RKO (cell line): ENCODE results near the gene LCK.
A peak's percentile ranks its signal among the peaks of the same experiment; 100 is the strongest.
"Not testable (repeated sequence)": the region's sequence is repeated elsewhere in the genome, so short reads cannot be mapped to it uniquely, and the experiment has no call there.

Experiments used
- DNase-seq: peaks from one replicate; pipeline ENCODE4 v3.0.0-alpha.2; 2016; ENCODE audit warnings: low spot score

The LCK gene

GRCh38 chr1:32274646-32275340 is 23.7 kb downstream of the LCK start:
- no peak for DNase-seq

DNA sequence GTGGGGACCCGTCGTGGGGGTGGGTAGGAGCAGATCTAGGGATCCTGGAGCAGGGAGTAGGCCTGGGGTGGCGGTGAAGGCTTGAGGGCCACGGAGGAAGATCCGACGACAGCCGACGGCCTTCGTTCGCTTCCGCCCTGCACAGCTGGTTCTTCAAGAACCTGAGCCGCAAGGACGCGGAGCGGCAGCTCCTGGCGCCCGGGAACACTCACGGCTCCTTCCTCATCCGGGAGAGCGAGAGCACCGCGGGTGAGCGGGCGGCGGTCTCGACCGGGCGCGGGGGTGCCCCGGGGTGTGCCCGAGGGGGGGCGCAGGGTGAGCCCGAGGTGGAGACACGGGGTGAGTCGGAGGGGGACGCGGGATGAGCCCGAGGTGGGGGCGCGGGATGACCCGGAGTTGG is 24.4 kb downstream of the LCK start:
- DNase-seq: no peak

DNA sequence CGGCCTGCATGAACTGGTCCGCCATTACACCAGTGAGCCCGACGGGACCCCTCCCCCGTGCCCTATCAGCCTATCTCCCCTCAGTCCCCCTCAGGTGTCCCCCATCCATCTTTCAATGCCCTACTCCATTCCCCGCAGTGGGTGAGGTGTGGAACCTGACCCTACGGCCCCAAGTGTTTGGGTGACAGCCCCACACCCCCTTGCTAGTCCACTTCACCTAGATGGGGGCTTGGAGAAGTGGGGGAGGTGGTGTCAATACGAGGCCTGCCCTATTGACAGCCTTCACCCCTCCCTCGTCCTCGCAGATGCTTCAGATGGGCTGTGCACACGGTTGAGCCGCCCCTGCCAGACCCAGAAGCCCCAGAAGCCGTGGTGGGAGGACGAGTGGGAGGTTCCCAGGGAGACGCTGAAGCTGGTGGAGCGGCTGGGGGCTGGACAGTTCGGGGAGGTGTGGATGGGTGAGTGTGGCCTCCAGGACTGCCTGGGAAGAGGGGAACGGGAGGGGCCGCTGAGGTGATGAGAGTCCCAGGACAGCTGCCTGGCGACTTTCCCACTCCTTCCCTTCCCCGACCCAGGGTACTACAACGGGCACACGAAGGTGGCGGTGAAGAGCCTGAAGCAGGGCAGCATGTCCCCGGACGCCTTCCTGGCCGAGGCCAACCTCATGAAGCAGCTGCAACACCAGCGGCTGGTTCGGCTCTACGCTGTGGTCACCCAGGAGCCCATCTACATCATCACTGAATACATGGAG is 25.1 kb downstream of the LCK start:
- no peak for DNase-seq

DNA sequence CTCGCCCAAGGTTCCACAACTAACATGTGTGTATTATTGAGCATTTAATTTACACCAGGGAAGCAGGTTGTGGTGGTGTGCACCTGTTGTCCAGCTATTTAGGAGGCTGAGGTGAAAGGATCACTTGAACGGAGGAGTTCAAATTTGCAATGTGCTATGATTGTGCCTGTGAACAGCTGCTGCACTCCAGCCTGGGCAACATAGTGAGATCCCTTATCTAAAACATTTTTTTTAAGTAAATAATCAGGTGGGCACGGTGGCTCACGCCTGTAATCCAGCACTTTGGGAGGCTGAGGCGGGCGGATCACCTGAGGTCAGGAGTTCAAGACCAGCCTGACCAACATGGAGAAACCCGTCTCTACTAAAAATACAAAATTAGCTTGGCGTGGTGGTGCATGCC is 33.7 kb downstream of the LCK start:
- not testable (repeated sequence) for DNase-seq

DNA sequence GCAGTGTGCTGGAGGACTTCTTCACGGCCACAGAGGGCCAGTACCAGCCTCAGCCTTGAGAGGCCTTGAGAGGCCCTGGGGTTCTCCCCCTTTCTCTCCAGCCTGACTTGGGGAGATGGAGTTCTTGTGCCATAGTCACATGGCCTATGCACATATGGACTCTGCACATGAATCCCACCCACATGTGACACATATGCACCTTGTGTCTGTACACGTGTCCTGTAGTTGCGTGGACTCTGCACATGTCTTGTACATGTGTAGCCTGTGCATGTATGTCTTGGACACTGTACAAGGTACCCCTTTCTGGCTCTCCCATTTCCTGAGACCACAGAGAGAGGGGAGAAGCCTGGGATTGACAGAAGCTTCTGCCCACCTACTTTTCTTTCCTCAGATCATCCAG is 34.6 kb downstream of the LCK start:
- no peak for DNase-seq

- no peak for DNase-seq
Observed at GRCh38 chr1:32286763-32287162, 35.7 kb downstream of the LCK start.

DNA sequence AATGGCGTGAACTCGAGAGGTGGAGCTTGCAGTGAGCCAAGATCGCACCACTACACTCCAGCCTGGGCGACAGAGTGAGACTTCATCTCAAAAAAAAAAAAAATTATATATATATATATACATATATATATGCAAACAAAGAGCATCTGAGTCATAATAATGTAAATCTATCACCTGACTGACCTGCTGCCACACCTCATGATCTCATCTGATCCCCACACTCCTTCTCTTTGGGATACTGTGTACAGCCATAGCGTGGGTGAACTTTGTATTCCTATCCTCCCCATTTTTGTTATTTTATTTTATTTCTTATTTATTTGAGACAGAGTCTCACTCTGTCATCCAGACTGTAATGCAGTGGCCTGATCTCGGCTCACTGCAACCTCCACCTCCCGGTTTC is 38.2 kb downstream of the LCK start:
- DNase-seq: no peak

DNA sequence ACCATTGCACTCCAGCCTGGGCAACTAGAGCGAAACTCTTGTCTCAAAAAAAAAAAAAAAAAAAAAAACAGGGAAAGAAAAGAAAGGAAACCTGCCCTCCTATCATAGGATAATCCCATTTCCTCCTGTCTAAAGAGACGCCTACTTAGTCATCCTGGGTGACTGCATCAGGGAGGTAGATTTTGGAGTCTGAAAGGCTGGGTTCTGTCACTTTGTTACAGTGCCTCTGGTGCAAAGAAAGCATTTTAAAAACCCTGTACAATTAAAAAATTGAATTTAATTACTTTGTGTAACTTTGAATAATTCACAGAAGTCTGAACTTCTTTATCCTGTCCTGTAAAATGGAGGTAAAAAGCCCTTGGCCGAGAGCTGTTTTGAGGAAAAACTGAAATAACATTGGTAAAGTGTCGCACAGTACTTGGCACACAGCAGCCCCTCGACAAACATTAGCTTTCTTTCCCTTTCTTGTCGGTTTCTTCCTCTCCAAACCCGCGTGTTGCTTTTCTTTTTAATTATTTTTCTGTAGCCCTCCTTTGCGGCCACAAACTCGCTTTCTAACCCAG is 40.2 kb downstream of the LCK start:
- DNase-seq: peak; percentile 91

DNA sequence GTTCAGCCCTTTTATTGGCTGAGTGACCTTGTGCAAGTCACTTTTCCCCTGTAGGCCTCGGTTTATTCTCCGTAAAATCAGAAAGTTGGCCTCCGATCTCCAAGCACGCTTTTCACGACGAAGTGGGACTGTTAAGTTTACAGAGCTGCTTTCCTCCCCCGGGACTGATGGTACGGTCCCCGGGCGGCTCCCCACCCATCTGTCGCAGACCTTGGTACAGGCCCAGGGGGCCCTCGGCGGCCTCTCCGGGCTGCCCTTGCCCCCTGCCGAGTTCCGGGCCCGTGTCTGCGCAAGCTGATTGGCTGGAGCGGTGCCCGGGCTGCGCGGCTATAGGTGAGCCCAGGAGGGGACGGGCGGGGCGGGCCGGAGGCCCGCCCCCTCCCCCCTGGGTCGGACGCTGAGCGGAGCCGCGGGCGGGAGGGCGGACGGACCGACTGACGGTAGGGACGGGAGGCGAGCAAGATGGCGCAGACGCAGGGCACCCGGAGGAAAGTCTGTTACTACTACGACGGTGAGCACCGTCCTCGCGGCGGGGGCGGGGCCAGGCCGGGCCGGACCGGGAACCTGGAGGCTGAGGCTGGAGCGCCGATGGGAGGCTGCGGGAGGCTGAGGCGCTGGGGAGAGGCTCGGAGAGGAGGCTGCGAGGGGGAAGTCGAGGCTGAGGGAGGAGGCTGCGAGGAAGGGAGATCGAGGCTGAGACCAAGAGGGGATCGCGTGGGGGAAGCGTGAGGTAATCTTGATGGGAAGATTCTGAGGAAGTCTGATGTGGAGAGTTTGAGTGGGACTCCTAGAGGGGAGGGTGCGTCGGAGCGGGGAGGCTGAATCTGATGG is 40.9 kb downstream of the LCK start, which contains the start of gene HDAC1:
Gene HDAC1, plus strand, starts transcription at position 376 of the 831 bp plus-strand sequence. Its CDS starts 87 bp downstream, at position 463.
- peak; percentile 97 for DNase-seq

DNA sequence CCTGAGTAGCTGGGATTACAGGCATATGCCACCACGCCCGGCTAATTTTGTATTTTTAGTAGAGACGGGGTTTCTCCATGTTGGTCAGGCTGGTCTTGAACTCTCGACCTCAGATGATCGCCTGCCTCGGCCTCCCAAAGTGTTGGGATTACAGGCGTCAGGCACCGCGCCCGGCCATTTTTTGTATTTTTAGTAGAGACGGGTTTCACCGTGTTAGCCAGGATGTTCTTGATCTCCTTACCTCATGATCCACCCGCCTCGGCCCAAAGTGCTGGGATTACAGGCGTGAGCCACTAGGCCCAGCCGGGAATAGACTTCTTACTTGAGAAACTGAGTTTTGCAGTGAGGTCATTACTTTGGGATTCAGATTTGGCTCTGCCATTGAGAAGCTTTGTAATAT is 47.1 kb downstream of the LCK start:
- not testable (repeated sequence) for DNase-seq

DNA sequence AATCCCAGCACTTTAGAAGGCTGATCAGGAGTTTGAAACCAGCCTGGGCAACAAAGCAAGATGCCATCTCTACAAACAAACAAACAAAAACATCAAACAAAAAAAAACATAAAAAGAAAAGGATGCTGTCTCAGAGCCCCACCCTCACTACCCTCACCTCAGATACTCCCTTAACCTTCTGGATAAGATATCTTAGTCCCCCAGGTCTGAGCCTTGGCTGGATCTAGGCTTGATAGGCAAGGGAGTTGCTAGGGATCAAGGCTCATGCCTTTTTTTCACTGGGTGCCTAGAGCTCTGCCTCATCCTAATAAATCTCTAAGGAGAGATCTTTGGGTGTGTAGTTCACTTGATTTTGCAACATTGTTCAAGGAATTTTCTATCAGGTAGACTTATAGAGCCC is 48.3 kb downstream of the LCK start:
- DNase-seq: no peak

DNA sequence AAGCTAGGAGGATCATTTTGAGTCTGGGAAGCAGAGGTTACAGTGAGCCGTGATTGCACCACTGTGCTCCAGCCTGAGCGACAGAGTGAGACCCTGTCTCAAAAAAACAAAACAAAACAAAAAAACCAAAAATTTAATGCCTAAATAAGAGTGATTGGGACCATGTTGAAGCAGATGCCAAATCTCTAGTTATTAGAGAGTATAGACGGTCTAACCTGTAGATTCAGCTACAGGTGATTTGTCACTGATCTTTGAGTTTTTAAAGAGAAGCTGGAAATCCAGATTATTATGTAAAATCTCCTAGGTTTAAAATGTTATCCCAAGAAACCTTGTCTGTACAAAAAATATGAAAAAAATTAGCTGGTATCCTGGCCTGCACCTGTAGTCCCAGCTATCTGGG is 52.3 kb downstream of the LCK start:
- DNase-seq: no peak

DNA sequence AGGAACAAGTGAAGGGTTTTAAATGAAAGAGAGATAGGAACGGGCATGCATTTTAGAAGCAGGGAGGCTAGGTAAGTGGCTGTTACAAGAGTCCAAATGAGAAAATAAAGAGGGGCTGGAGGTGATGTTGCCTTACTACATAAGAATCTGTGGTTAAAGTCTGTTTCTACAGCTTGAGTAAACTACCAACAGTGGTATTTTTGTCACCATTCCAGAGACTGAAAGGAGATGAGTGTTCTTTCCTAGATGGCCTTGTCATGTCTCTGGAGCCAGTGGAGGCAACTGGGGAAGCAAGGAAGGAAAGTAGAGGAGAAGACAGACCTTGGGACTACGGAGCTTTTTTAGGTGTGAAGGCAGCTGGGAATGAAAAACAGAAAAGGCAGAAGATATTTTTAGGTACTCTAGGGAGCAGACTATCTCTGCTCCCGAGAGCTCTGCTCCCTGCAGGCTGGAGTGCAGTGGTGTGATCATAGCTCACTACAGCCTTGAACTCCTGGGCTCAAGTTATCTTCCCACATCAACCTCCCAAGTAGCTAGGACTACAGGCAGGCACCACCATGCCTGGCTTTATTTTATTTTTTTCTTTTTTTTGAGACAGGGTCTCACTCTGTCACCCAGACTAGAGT is 53.0 kb downstream of the LCK start:
- DNase-seq: no peak

GRCh38 chr1:32305310-32305709 is 54.2 kb downstream of the LCK start:
- DNase-seq: no peak

DNA sequence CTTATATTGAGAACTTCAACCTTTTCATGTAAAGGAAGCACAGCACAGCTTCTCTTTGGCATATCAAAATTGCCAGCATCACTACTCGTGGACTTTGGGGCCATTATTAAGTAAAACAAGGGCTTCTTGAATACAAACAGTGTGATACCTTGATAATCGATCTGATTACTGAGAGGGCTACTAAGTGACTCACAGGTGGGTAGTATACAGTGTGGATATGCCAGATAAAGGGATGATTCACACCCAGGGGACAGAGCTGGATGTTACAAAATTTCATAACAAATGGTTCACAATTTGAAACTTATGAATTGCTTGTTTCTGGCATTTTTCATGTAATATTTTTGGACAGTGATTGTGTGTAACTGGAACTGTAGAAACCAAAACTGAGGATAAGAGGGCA is 56.3 kb downstream of the LCK start:
- no peak for DNase-seq

DNA sequence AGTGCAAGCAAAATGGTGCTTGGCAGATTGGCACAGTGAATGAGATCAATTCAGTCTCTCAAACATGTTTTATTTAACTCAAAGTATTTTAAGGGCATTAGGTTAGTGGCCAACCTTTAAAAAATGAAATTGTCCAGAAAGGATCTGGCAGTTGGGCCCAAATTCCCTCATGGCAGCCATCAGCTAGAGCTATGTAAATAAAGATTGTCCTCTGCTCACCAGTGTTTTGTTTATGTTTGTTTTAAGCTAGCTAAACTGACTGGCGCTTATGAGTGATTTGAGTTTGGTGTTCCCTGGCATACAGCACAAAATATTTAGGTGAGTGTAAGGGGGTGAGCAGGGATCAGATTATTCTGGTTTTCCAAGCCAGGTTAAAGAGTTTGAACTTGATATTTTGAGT is 58.9 kb downstream of the LCK start:
- no peak for DNase-seq

- no peak for DNase-seq
Observed at GRCh38 chr1:32311709-32312393, 60.8 kb downstream of the LCK start.

DNA sequence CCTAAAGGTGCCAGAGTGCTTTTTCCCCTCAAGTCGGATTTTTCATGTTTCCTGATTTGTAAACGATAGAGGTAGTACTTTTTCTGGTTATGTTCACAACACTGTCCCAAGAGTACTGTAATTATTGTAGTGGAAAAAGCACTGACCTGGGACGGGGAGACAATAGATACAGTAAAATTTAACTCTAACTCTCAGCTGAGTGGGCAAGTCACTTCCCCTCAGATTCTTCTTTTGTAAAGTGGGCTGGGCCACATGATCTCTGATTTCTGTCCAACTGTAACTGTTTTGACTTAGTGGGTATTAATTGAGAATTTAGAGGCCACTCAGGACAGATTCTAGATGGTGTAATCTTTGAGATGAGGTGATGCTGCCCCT is 65.8 kb downstream of the LCK start:
- DNase-seq: no peak

DNA sequence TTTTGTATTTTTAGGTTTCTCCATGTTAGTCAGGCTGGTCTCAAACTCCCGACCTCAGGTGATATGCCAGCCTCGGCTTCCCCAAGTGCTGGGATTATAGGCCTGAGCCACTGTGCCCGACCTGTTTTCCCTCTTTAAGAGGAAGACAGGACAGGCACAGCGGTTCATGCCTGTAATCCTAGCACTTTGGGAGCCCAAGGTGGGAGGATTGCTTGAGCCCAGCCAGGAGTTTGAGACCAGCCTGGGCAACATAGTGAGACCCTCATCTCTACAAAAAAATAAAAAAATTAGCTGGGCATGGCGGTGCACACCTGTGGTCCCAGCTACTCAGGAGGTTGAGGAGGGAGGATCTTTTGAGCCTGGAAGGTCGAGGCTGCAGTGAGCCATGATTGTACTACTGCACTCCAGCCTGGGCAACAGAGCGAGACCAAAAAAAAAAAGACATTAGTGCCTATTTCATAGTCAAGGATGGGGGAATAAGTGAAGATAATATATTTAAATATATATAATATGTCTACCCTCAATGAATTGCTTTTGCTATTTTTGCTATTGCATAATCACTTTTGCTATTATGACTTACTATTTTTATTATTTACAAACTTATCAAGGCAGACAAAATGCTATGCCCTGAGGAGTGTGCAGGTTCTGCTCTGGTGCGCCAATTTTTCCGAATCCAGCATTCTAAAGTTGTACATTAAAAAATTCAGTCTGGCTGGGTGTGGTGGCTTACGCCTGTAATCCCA is 67.2 kb downstream of the LCK start:
- DNase-seq: no peak

DNA sequence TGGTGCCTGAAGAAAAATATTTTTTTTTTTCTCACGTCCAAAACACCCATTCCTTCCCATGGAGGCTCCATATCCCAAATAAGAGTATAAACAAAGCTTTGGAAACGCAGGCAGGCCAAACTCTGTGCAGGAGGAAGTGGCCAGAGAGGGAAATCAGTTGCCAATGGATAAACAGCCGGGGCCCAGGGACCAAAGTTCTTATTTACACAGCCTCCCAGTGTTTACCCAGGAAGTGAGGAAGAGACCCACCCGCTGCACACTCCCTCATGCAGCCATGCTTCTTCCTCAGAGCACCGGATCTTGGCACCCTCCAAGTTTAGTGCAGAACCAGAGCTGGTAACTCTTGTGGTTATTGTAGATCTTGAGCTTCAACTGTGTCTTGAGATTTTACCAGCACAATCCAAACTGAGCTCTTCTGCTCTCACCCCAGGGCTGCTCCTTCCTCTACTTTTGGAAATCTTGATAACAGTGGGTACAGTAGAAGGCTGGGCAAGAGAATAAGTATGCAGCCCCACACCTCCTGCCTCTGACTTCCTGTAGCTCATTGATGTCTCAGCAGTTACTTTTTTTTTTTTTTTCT is 70.7 kb downstream of the LCK start:
- DNase-seq: no peak
